NOMO-1 treated with dmso at 0.1 percent for 144 hours (cell line): ENCODE data around the gene OR51B2.

Experiments used
- DNase-seq: peaks from one replicate; lab custom pipeline; 2025; ENCODE audit not compliant: unreplicated experiment; lab: John Stamatoyannopoulos, UW

The OR51B2 gene

GRCh38 chr11:5284637-5285036, 39.5 kb downstream of the OR51B2 start:
- DNase-seq = no peak

GRCh38 chr11:5283882-5284281, 40.2 kb downstream of the OR51B2 start:
- no peak for DNase-seq

DNA sequence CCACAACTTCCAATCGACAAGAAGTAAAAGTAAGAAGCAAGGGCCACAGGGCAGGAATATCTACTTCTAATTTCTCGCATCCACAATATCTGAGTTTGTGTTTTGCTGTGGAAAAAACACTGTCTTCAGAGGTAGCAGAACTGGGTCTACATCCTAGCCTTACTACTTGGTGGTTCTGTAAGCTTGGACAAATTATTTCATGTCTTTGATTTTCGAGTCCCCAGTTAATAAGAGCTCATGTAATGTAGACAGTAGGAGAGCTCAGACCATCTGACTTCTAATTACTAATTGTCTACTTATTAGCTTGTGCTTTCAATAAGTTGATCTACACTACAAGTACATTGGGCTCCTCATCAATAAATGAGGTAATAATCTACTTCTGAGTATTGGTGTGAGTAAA, 41.0 kb downstream of the OR51B2 start:
- no peak for DNase-seq

- no peak for DNase-seq
Observed at GRCh38 chr11:5282628-5283027, 41.5 kb downstream of the OR51B2 start.

- DNase-seq = no peak
Observed at GRCh38 chr11:5281596-5281995, 42.5 kb downstream of the OR51B2 start.

- peak; percentile 34 for DNase-seq
Observed at GRCh38 chr11:5280582-5281102, 43.5 kb downstream of the OR51B2 start.

- DNase-seq = no peak
Observed at GRCh38 chr11:5279471-5280090, 44.5 kb downstream of the OR51B2 start.

DNA sequence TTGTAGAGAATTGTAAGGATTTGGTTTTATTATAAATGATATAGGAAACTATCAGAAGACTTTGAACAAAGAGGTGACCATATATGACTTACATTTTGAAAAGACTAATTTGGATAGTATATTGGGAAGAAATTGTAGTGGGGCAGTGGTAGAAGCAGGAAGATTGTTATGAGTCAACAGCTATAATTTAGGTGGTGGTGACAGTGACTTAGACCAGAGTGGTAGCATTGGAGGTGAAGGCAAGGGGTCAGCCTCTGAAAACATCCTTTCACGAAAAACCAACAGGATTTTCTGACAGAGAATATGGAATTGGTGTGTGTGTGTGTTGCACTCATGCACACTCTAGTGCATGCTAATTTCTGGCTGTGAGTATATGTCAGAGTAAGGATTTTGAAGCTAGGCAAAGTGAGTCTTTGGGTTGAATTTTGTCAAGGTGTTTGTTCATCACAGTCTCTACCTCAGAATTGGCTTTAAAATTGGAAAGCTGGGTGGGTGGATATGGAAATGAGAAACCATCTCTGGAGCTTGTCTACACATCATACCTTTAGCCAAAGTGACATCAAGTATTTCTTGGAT, 46.2 kb downstream of the OR51B2 start:
- DNase-seq = no peak

GRCh38 chr11:5276697-5277096, 47.4 kb downstream of the OR51B2 start:
- no peak for DNase-seq

DNA sequence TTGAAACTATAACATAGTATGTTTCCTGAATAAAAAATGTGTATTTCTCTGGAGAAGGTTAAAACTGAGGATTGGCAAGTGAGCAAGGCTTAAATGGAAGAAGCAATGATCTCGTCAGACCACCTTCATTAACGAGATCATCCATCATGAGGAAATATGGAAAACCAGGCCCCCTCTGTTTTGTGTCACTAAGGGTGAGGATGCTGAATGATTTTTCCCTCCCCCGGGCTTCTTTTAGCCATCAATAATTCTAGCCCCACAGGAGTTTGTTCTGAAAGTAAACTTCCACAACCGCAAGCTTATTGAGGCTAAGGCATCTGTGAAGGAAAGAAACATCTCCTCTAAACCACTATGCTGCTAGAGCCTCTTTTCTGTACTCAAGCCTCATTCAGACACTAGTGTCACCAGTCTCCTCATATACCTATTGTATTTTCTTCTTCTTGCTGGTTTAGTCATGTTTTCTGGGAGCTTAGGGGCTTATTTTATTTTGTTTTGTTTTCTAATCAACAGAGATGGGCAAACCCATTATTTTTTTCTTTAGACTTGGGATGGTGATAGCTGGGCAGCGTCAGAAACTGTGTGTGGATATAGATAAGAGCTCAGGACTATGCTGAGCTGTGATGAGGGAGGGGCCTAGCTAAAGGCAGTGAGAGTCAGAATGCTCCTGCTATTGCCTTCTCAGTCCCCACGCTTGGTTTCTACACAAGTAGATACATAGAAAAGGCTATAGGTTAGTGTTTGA, 48.6 kb downstream of the OR51B2 start:
- DNase-seq = no peak

- no peak for DNase-seq
Observed at GRCh38 chr11:5274395-5274794, 49.7 kb downstream of the OR51B2 start.
